Neural cell (in vitro differentiated cells): ENCODE measurements around the gene RAB40C. TPM values are rescaled to one million over a fixed set of nuclear protein-coding genes. Genes with fewer than 3 reads are reported as not detected.

Experiments
- H2AFZ ChIP-seq: fragments of 200-600, 300-800 bp; sonication (generic), shearing (Covaris generic); 2 replicates; pipeline ENCODE4 v1.6.0; 2014; ENCODE audit warnings: low read depth, mild to moderate bottlenecking, antibody characterized with exemption, low read length, moderate library complexity
- H3F3A ChIP-seq: fragments of 200-600 bp; shearing (Covaris generic); 2 replicates; pipeline ENCODE4 v1.6.1; 2016; ENCODE audit warnings: mild to moderate bottlenecking, moderate library complexity, mixed read lengths, antibody characterized with exemption, low read length; ENCODE audit not compliant: insufficient read depth, poor library complexity, severe bottlenecking
- H3K27ac ChIP-seq: fragments of 200-600, 300-800 bp; sonication (generic), shearing (Covaris generic); 2 replicates; pipeline ENCODE4 v1.5.1; 2014; ENCODE audit warnings: mild to moderate bottlenecking, low read length, moderate library complexity
- H3K27me3 ChIP-seq: fragments of 300-800, 200-600 bp; sonication (generic), shearing (Covaris generic); 2 replicates; pipeline ENCODE4 v1.6.0; 2014; ENCODE audit warnings: mild to moderate bottlenecking, low read depth, low read length, moderate library complexity; ENCODE audit not compliant: insufficient read depth
- H3K36me3 ChIP-seq: fragments of 300-800, 200-600 bp; sonication (generic), shearing (Covaris generic); 2 replicates; pipeline ENCODE4 v1.5.1; 2014; ENCODE audit warnings: mild to moderate bottlenecking, antibody characterized with exemption, low read length, moderate library complexity; ENCODE audit not compliant: insufficient read depth
- H3K4me2 ChIP-seq: fragments of 300-800, 200-600 bp; sonication (generic), shearing (Covaris generic); 2 replicates; pipeline ENCODE4 v1.6.0; 2014; ENCODE audit warnings: mild to moderate bottlenecking, low read length
- H3K4me3 ChIP-seq: fragments of 300-800, 200-600 bp; sonication (generic), shearing (Covaris generic); 2 replicates; pipeline ENCODE4 v1.5.1; 2014; ENCODE audit warnings: mild to moderate bottlenecking, low read length, moderate library complexity
- H3K79me2 ChIP-seq: fragments of 200-600 bp; shearing (Covaris generic); replicated peaks from 2 replicates; pipeline ENCODE4 v1.6.0; 2014; ENCODE audit warnings: mild to moderate bottlenecking, low read length, moderate library complexity; ENCODE audit not compliant: insufficient read depth
- H3K9ac ChIP-seq: fragments of 300-800, 200-600 bp; sonication (generic), shearing (Covaris generic); 2 replicates; pipeline ENCODE4 v1.6.1; 2016; ENCODE audit warnings: mild to moderate bottlenecking, low read length, mixed read lengths
- H3K9me2 ChIP-seq: fragments of 200-600 bp; shearing (Covaris generic); 2 replicates; pipeline ENCODE4 v1.6.1; 2016; ENCODE audit warnings: mild to moderate bottlenecking, low read length, mixed read lengths; ENCODE audit not compliant: insufficient read depth
- H3K9me3 ChIP-seq: fragments of 200-600, 300-800 bp; sonication (generic), shearing (Covaris generic); 2 replicates; pipeline ENCODE4 v1.6.1; 2016; ENCODE audit warnings: mild to moderate bottlenecking, mixed run types, low read length, moderate library complexity, mixed read lengths
- H4K20me1 ChIP-seq: fragments of 200-600 bp; shearing (Covaris generic); 2 replicates; pipeline ENCODE4 v1.6.1; 2016; ENCODE audit warnings: mild to moderate bottlenecking, mixed run types; ENCODE audit not compliant: insufficient read depth
- EP300 ChIP-seq: fragments of 450-650 bp; conservative IDR thresholded peaks from 2 replicates; pipeline ENCODE4 v1.6.1; 2014; ENCODE audit warnings: antibody characterized with exemption, mild to moderate bottlenecking, moderate library complexity; ENCODE audit not compliant: poor library complexity, severe bottlenecking
- EZH2 ChIP-seq: fragments of 200-600, 300-800 bp; shearing (Covaris generic), sonication (generic); IDR thresholded peaks from 2 replicates; pipeline ENCODE4 v1.6.1; 2014; ENCODE audit warnings: antibody characterized with exemption, low read length, borderline replicate concordance, mild to moderate bottlenecking; ENCODE audit not compliant: insufficient read depth, poor library complexity, severe bottlenecking
- MXI1 ChIP-seq: fragments of 450-650 bp; conservative IDR thresholded peaks from 2 replicates; pipeline ENCODE4 v1.6.1; 2014; ENCODE audit warnings: antibody characterized with exemption, mild to moderate bottlenecking; ENCODE audit not compliant: poor library complexity, severe bottlenecking
- POLR2AphosphoS5 ChIP-seq: IDR thresholded peaks from 2 replicates; pipeline ENCODE4 v1.6.1; 2012
- RAD21 ChIP-seq: fragments of 450-650 bp; conservative IDR thresholded peaks from 2 replicates; pipeline ENCODE4 v1.6.1; 2014; ENCODE audit warnings: antibody characterized with exemption, mild to moderate bottlenecking, moderate library complexity
- SMC3 ChIP-seq: fragments of 450-650 bp; conservative IDR thresholded peaks from 2 replicates; pipeline ENCODE4 v1.6.1; 2014; ENCODE audit warnings: antibody characterized with exemption, mild to moderate bottlenecking, moderate library complexity; ENCODE audit not compliant: poor library complexity
- TAF1 ChIP-seq: IDR thresholded peaks from 2 replicates; pipeline ENCODE4 v1.6.1; 2012; ENCODE audit warnings: low read depth
- polyA plus RNA-seq: library from polyadenylated mRNA; depleted of rRNA; stranded (reverse); fragments of >200 nt; gene quantifications from 2 replicates; pipeline ENCODE4 v1.2.3, GENCODE V29; 2014
- TF ChIP-seq, protein P1 (sequence below): IDR thresholded peaks from 2 replicates; pipeline ENCODE4 v1.6.1; 2012; ENCODE audit warnings: borderline replicate concordance
- TF ChIP-seq, protein P2 (sequence below): fragments of 450-650 bp; IDR thresholded peaks from 2 replicates; pipeline ENCODE4 v1.5.1; 2014; ENCODE audit warnings: antibody characterized with exemption, mild to moderate bottlenecking, moderate library complexity; ENCODE audit not compliant: poor library complexity, severe bottlenecking

The RAB40C gene
- polyA plus RNA-seq, 1 donor from 2014 or later = 40.7 TPM

DNA sequence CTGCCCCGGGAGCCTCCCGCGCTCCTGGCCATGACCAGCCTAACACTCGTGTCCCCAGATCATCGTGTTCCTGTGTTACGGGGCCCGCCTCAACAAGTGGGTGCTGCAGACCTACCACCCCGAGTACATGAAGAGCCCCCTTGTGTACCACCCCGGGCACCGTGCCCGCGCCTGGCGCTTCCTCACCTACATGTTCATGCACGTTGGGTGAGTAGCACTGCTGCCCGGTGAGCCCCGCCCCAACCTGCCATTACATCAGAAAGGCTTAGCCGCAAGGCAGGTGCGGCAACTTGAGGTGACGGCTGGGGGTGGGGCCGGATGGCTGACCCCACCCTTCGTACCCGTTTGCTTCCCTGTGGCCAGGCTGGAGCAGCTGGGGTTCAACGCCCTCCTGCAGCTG is 87.0 kb downstream of the RAB40C start:
- no peak overlapping the region for H3K9ac ChIP-seq
- H2AFZ ChIP-seq = no peak overlapping the region
- no peaks in the 10 kb centered on the region for H3K36me3 ChIP-seq
- peaks cover 3% of the 10 kb centered on the region for H3K27me3 ChIP-seq
- no peak overlapping the region for H3K4me3 ChIP-seq
- peaks cover 11% of the 10 kb centered on the region for H3K79me2 ChIP-seq
- no peak overlapping the region for H3K27ac ChIP-seq
- H3K9me2 ChIP-seq = no peaks in the 10 kb centered on the region
- peaks cover 6% of the 10 kb centered on the region for H4K20me1 ChIP-seq
- no peaks in the 10 kb centered on the region for H3K9me3 ChIP-seq
- H3F3A ChIP-seq = no peaks in the 10 kb centered on the region
- H3K4me2 ChIP-seq = no peak overlapping the region
- TF ChIP-seq SMC3 (no peak), RAD21 (no peak), POLR2AphosphoS5 (no peak), EP300 (no peak), MXI1 (no peak), EZH2 (no peak), TAF1 (no peak)
- TF ChIP-seq, protein P1, sequence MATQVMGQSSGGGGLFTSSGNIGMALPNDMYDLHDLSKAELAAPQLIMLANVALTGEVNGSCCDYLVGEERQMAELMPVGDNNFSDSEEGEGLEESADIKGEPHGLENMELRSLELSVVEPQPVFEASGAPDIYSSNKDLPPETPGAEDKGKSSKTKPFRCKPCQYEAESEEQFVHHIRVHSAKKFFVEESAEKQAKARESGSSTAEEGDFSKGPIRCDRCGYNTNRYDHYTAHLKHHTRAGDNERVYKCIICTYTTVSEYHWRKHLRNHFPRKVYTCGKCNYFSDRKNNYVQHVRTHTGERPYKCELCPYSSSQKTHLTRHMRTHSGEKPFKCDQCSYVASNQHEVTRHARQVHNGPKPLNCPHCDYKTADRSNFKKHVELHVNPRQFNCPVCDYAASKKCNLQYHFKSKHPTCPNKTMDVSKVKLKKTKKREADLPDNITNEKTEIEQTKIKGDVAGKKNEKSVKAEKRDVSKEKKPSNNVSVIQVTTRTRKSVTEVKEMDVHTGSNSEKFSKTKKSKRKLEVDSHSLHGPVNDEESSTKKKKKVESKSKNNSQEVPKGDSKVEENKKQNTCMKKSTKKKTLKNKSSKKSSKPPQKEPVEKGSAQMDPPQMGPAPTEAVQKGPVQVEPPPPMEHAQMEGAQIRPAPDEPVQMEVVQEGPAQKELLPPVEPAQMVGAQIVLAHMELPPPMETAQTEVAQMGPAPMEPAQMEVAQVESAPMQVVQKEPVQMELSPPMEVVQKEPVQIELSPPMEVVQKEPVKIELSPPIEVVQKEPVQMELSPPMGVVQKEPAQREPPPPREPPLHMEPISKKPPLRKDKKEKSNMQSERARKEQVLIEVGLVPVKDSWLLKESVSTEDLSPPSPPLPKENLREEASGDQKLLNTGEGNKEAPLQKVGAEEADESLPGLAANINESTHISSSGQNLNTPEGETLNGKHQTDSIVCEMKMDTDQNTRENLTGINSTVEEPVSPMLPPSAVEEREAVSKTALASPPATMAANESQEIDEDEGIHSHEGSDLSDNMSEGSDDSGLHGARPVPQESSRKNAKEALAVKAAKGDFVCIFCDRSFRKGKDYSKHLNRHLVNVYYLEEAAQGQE = no peak
- TF ChIP-seq, protein P2, sequence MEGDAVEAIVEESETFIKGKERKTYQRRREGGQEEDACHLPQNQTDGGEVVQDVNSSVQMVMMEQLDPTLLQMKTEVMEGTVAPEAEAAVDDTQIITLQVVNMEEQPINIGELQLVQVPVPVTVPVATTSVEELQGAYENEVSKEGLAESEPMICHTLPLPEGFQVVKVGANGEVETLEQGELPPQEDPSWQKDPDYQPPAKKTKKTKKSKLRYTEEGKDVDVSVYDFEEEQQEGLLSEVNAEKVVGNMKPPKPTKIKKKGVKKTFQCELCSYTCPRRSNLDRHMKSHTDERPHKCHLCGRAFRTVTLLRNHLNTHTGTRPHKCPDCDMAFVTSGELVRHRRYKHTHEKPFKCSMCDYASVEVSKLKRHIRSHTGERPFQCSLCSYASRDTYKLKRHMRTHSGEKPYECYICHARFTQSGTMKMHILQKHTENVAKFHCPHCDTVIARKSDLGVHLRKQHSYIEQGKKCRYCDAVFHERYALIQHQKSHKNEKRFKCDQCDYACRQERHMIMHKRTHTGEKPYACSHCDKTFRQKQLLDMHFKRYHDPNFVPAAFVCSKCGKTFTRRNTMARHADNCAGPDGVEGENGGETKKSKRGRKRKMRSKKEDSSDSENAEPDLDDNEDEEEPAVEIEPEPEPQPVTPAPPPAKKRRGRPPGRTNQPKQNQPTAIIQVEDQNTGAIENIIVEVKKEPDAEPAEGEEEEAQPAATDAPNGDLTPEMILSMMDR = no peak

DNA sequence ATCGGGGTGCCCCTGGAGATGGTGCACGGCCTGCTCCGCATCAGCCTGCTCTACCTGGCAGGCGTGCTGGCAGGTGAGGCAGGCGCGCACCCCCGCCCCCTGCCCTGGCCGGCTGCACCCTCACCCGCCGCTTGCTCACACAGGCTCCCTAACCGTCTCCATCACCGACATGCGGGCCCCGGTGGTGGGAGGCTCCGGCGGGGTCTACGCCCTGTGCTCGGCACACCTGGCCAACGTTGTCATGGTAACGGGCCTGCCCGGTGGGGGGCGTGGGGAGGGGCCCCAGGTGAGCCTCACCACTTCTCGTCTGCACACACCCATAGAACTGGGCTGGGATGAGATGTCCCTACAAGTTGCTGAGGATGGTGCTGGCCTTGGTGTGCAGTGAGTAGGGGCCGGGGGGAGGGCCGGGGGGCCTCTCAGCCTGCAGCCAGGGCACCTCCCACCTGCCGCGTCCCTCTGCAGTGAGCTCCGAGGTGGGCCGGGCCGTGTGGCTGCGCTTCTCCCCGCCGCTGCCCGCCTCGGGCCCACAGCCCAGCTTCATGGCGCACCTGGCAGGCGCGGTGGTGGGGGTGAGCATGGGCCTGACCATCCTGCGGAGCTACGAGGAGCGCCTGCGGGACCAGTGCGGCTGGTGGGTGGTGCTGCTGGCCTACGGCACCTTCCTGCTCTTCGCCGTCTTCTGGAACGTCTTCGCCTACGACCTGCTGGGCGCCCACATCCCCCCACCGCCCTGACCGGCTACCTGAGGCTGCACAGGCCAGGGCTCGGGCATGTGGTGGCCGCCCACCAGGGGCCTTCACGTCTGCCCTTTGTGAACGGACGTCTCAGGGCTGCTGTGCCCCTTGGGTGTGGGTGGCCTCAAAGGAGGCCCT is 87.7 kb downstream of the RAB40C start:
- no peak overlapping the region for H2AFZ ChIP-seq
- H3K9me2 ChIP-seq = no peaks in the 10 kb centered on the region
- H3K27me3 ChIP-seq = peaks cover 3% of the 10 kb centered on the region
- H3F3A ChIP-seq = no peaks in the 10 kb centered on the region
- no peaks in the 10 kb centered on the region for H3K36me3 ChIP-seq
- no peak overlapping the region for H3K27ac ChIP-seq
- no peak overlapping the region for H3K4me2 ChIP-seq
- no peak overlapping the region for H3K9ac ChIP-seq
- H4K20me1 ChIP-seq = peaks cover 6% of the 10 kb centered on the region
- TF ChIP-seq SMC3 = no peak
- TF ChIP-seq, protein P1 = no peak
- TF ChIP-seq POLR2AphosphoS5 = no peak
- TF ChIP-seq TAF1 = no peak
- H3K4me3 ChIP-seq = no peak overlapping the region
- H3K79me2 ChIP-seq = peaks cover 14% of the 10 kb centered on the region
- no peaks in the 10 kb centered on the region for H3K9me3 ChIP-seq
